Thoracic aorta (tissue), 2 donors: ENCODE measurements around the gene NELL1. TPM values are rescaled to one million over a fixed set of nuclear protein-coding genes. Genes with fewer than 3 reads are reported as not detected.

Experiments used
- ATAC-seq: fragments of 150-250 bp; one replicate; pipeline ENCODE4 v1.8.0; 2017; ENCODE audit warnings: low read depth; ENCODE audit not compliant: insufficient number of reproducible peaks, low FRiP score
- DNase-seq: peaks from one replicate; pipeline ENCODE4 v3.0.0-alpha.2; 2020; ENCODE audit warnings: low spot score
- H3K27ac ChIP-seq, 2 donors: fragments of 200-600 bp; sonication (generic); 1 replicate in 1 of 2; 2 replicates in 1 of 2; pipeline ENCODE4 v1.5.1; 2016; ENCODE audit warnings: mild to moderate bottlenecking in 2 of 2, moderate library complexity in 2 of 2
- H3K27me3 ChIP-seq: fragments of 200-600 bp; sonication (generic); replicated peaks from 2 replicates; pipeline ENCODE4 v1.6.0; 2016; ENCODE audit warnings: mild to moderate bottlenecking; ENCODE audit not compliant: insufficient read depth
- H3K36me3 ChIP-seq: fragments of 200-600 bp; sonication (generic); one replicate; pipeline ENCODE4 v1.5.1; 2016
- H3K4me1 ChIP-seq, 2 donors: fragments of 200-600 bp; sonication (generic); 1 replicate in 1 of 2; 2 replicates in 1 of 2; pipeline versions ENCODE4 v1.5.1 to v1.6.0; 2016; ENCODE audit warnings: low read depth in 2 of 2, mild to moderate bottlenecking in 1 of 2; ENCODE audit not compliant: control insufficient read depth in 1 of 2
- H3K4me3 ChIP-seq: fragments of 200-600 bp; sonication (generic); 2 replicates; pipeline ENCODE4 v1.5.1; 2016; ENCODE audit warnings: mild to moderate bottlenecking
- H3K9me3 ChIP-seq: fragments of 200-600 bp; sonication (generic); 2 replicates; pipeline ENCODE4 v1.5.1; 2016
- CTCF ChIP-seq: fragments of 200-600 bp; sonication (generic); IDR thresholded peaks from one replicate; pipeline ENCODE4 v1.5.1; 2019; ENCODE audit warnings: antibody characterized with exemption
- total RNA-seq, 2 donors: library from RNA; depleted of rRNA; stranded (reverse); fragments of >200 nt; gene quantifications; one replicate each; pipeline versions ENCODE4 v1.1.0 to v1.2.3, GENCODE V29; 2016

Gene NELL1
- total RNA-seq, 2 donors from 2014 or later: 0.78 TPM; not detected in 1

GRCh38 chr11:20661445-20661844, 7.9 kb upstream of the NELL1 start:
- no peak for TF ChIP-seq CTCF
- H3K9me3 ChIP-seq: no peaks in the 10 kb centered on the region
- H3K27ac ChIP-seq: no peak overlapping the region
- ATAC-seq (no peak), DNase-seq (no peak)
- H3K4me3 ChIP-seq: no peak overlapping the region
- H3K27me3 ChIP-seq: no peaks in the 10 kb centered on the region
- no peaks in the 10 kb centered on the region for H3K4me1 ChIP-seq
- H3K36me3 ChIP-seq: no peaks in the 10 kb centered on the region

DNA sequence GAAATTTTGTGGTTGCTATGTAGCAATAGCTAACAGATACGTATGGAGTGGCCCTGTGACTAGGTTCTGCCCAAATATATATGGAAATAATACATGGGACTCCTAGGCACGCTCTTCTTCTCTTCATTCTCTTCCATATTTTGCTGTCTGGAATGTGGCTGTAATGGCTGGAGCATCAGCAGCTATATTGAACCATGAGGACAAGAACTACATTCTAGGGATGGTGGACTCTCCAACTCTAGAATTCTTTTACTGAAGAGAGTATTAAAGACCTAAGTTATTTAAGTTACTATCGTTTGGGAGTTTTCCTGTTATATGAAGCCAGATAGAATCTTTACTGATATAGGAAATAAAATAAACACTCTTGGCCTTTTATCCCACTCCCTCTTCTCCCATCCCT, 7.5 kb upstream of the NELL1 start:
- H3K27ac ChIP-seq: no peak overlapping the region
- H3K4me1 ChIP-seq: no peaks in the 10 kb centered on the region
- no peak for TF ChIP-seq CTCF
- H3K27me3 ChIP-seq: no peaks in the 10 kb centered on the region
- DNase-seq (no peak), ATAC-seq (no peak)
- no peaks in the 10 kb centered on the region for H3K36me3 ChIP-seq
- H3K9me3 ChIP-seq: no peaks in the 10 kb centered on the region
- H3K4me3 ChIP-seq: no peak overlapping the region

DNA sequence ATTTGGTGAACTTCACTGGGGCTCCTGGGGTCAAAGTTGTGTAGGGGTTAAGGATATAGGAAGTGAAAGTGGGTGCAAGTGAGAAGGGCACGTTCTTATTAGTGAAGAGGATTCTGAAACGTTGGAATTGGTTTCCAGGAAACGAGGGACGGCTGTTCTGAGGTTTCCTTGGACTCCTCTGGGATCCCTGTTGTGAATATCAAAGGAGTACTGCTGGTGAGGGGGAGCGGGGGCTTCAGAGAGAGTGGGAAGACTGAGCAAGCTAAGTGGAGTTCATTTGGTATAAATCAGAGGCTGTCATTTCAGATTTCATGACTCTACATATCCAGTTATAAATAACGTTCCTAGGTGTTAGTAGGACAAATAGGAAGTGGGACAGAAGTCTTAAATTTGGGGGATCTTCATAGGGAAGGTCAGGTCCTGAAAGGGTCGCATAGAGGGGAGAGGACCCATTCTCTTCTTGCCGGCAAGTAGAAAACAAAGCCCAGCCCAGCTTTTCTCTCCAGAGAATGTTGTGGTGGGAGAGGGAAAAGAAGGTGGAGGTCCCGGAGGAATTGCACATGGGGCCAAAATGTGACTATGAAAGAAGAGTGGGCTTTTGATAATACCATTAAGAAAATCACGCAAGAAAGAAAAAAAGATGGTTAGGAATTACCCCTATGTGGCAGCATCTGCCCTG, 1.1 kb upstream of the NELL1 start:
- Histone ChIP-seq H3K4me1 (peaks cover 0 to 12% of the 10 kb centered on the region in 2 donors), H3K27me3 (no peaks in the 10 kb centered on the region), H3K4me3 (no peak overlapping the region), H3K36me3 (no peaks in the 10 kb centered on the region), H3K27ac (no peak overlapping the region), H3K9me3 (no peaks in the 10 kb centered on the region)
- TF ChIP-seq CTCF: no peak
- ATAC-seq (no peak), DNase-seq (no peak)

- Histone ChIP-seq H3K36me3 (no peaks in the 10 kb centered on the region), H3K4me3 (no peak overlapping the region), H3K4me1 (peaks cover 0 to 12% of the 10 kb centered on the region in 2 donors), H3K27me3 (no peaks in the 10 kb centered on the region), H3K9me3 (no peaks in the 10 kb centered on the region), H3K27ac (no peak overlapping the region)
- no peak for TF ChIP-seq CTCF
- DNase-seq (no peak), ATAC-seq (no peak)
Measured at GRCh38 chr11:20669820-20670684, 666 bp downstream of the NELL1 start.

DNA sequence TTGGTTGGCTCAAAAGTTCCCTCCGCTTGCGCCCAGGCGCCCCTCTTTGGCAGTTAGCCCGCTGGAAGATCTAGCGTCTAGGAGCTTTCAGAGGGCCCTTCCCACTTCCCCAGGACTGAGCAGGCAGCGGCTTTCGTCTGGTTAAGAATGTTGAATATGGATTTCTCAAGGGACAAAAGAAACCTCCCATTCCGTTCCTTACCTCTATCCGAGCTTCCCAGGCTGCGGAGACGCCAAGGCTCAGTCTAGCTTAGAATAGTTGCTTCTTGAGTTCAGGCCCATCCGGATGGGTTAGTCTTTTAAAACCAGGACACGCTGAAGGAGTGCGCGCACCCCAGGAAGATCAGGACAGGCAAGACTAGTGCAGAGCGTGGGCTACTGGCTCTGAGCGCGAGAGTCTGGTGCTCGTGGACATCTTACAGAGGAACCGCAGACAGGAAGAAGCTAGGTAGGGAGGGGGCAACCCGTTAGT, 1.6 kb downstream of the NELL1 start:
- Histone ChIP-seq H3K4me3 (no peak overlapping the region), H3K27me3 (no peaks in the 10 kb centered on the region), H3K4me1 (peaks cover 0 to 12% of the 10 kb centered on the region in 2 donors), H3K9me3 (no peaks in the 10 kb centered on the region), H3K36me3 (no peaks in the 10 kb centered on the region), H3K27ac (no peak overlapping the region)
- no peak for TF ChIP-seq CTCF
- ATAC-seq: no peak
- no peak for DNase-seq
